SK-N-SH (cell line): ENCODE results near the gene APLP1. TPM values are rescaled to one million over a fixed set of nuclear protein-coding genes. Genes with fewer than 3 reads are reported as not detected.

Source experiments
- CTCF ChIA-PET: fragments of 300-600, 350-600 bp; formaldehyde crosslinking; extraction: SDS; loops from one replicate; lab custom pipeline; 2021; lab: Yijun Ruan, JAX
- POLR2A ChIA-PET: fragments of 350-600 bp; sonication (Branson Sonifier 250); formaldehyde crosslinking; extraction: SDS; loops from one replicate; lab custom pipeline; 2020; ENCODE audit warnings: antibody characterized with exemption, inconsistent platforms; lab: Yijun Ruan, JAX
- DNase-seq: peaks from one replicate; pipeline ENCODE4 v3.0.0; 2012
- H2AFZ ChIP-seq: fragments of 200-600 bp; sonication (generic); 2 replicates; pipeline ENCODE4 v1.8.1; 2016; ENCODE audit warnings: antibody characterized with exemption, mild to moderate bottlenecking, low read depth
- H3F3A ChIP-seq: fragments of 200-600 bp; sonication (generic); replicated peaks from 2 replicates; pipeline ENCODE3; 2016; ENCODE audit warnings: antibody characterized with exemption, mild to moderate bottlenecking; ENCODE audit not compliant: insufficient read depth
- H3K27ac ChIP-seq, 2 experiments: fragments of 200-500 bp in 1 of 2; fragments of 200-600 bp in 1 of 2; sonication (Bioruptor generic) in 1 of 2; sonication (generic), shearing (Covaris generic) in 1 of 2; 2 replicates each; pipeline versions ENCODE4 v1.5.1 to v1.6.1; 2014 to 2016; ENCODE audit warnings: low read depth in 2 of 2, inconsistent platforms in 1 of 2, low read length in 1 of 2, mild to moderate bottlenecking in 1 of 2, mixed read lengths in 1 of 2
- H3K27me3 ChIP-seq: fragments of 200-600 bp; sonication (generic), shearing (Covaris generic); 2 replicates; pipeline ENCODE4 v1.6.1; 2016; ENCODE audit warnings: mixed run types; ENCODE audit not compliant: insufficient read depth
- H3K36me3 ChIP-seq, 2 experiments: fragments of 200-500 bp in 1 of 2; fragments of 200-600 bp in 1 of 2; sonication (Bioruptor generic) in 1 of 2; sonication (generic) in 1 of 2; replicated peaks in 1 of 2; 2 replicates each; pipeline versions ENCODE3 to v1.5.1; 2014 to 2016; ENCODE audit warnings: low read length in 1 of 2, mild to moderate bottlenecking in 1 of 2; ENCODE audit not compliant: insufficient read depth in 2 of 2, control insufficient read depth in 1 of 2
- H3K4me1 ChIP-seq, 2 experiments: fragments of 200-500 bp in 1 of 2; fragments of 200-600 bp in 1 of 2; sonication (Bioruptor generic) in 1 of 2; sonication (generic), shearing (Covaris generic) in 1 of 2; 2 replicates each; pipeline versions ENCODE4 v1.5.1 to v1.6.1; 2014 to 2016; ENCODE audit warnings: low read depth in 1 of 2, low read length in 1 of 2, mixed run types in 1 of 2; ENCODE audit not compliant: insufficient read depth in 2 of 2, control insufficient read depth in 1 of 2
- H3K4me2 ChIP-seq: fragments of 200-600 bp; sonication (generic), shearing (Covaris generic); 2 replicates; pipeline ENCODE4 v1.6.1; 2017; ENCODE audit warnings: mixed run types
- H3K4me3 ChIP-seq, 2 experiments: fragments of 200-500 bp in 1 of 2; fragments of 200-600 bp in 1 of 2; sonication (Bioruptor generic) in 1 of 2; sonication (generic), shearing (Covaris generic) in 1 of 2; 2 replicates each; pipeline versions ENCODE4 v1.5.1 to v1.8.1; 2014 to 2016; ENCODE audit warnings: low read depth in 2 of 2, inconsistent platforms in 1 of 2, low read length in 1 of 2, mild to moderate bottlenecking in 1 of 2, mixed read lengths in 1 of 2, moderate library complexity in 1 of 2
- H3K79me2 ChIP-seq: fragments of 200-600 bp; sonication (generic); 2 replicates; pipeline ENCODE4 v1.8.1; 2017; ENCODE audit warnings: mild to moderate bottlenecking; ENCODE audit not compliant: insufficient read depth
- H3K9ac ChIP-seq: fragments of 200-600 bp; sonication (generic); 2 replicates; pipeline ENCODE4 v1.6.1; 2017; ENCODE audit warnings: mixed run types
- H3K9me2 ChIP-seq: fragments of 200-600 bp; sonication (generic); 2 replicates; pipeline ENCODE4 v1.6.1; 2017; ENCODE audit warnings: mixed run types
- H3K9me3 ChIP-seq: fragments of 200-600 bp; sonication (generic); 2 replicates; pipeline ENCODE4 v1.6.1; 2017; ENCODE audit warnings: mixed run types, mild to moderate bottlenecking, moderate library complexity
- H4K20me1 ChIP-seq: fragments of 200-600 bp; sonication (generic); 2 replicates; pipeline ENCODE4 v1.6.1; 2017; ENCODE audit warnings: mild to moderate bottlenecking, mixed run types; ENCODE audit not compliant: insufficient read depth
- CHD2 ChIP-seq: fragments of 150-350 bp; IDR thresholded peaks from 2 replicates; pipeline ENCODE4 v1.6.1; 2018; ENCODE audit warnings: low read length; ENCODE audit not compliant: partially characterized antibody
- ELF1 ChIP-seq: IDR thresholded peaks from 2 replicates; pipeline ENCODE4 v1.4.0; 2012
- EP300 ChIP-seq, 2 experiments: IDR thresholded peaks; 2 replicates each; pipeline versions ENCODE4 v1.4.0 to v1.6.1; 2012; ENCODE audit warnings: borderline replicate concordance in 1 of 2, low read depth in 1 of 2, low read length in 1 of 2
- FOSL2 ChIP-seq: IDR thresholded peaks from 2 replicates; pipeline ENCODE4 v1.4.0; 2012; ENCODE audit warnings: low read depth, mild to moderate bottlenecking, moderate library complexity, borderline replicate concordance
- GABPA ChIP-seq: IDR thresholded peaks from 2 replicates; pipeline ENCODE4 v1.4.0; 2012; ENCODE audit warnings: low read depth, mild to moderate bottlenecking
- IRF3 ChIP-seq: fragments of 150-350 bp; IDR thresholded peaks from 2 replicates; pipeline ENCODE4 v1.6.1; 2016; ENCODE audit warnings: mild to moderate bottlenecking, low read depth, low read length
- JUND ChIP-seq: IDR thresholded peaks from 2 replicates; pipeline ENCODE4 v1.4.0; 2012
- MEF2A ChIP-seq: IDR thresholded peaks from 2 replicates; pipeline ENCODE4 v1.4.0; 2012; ENCODE audit warnings: low read depth, borderline replicate concordance
- MXI1 ChIP-seq: IDR thresholded peaks from 2 replicates; pipeline ENCODE4 v1.6.1; 2012; ENCODE audit warnings: mild to moderate bottlenecking, low read depth, low read length, improper control_type of control experiment
- NRF1 ChIP-seq: IDR thresholded peaks from 2 replicates; pipeline ENCODE4 v1.6.1; 2012; ENCODE audit warnings: low read depth, mild to moderate bottlenecking, low read length
- RAD21 ChIP-seq: IDR thresholded peaks from 2 replicates; pipeline ENCODE4 v1.6.1; 2012; ENCODE audit warnings: mild to moderate bottlenecking, low read length
- RFX5 ChIP-seq: IDR thresholded peaks from 2 replicates; pipeline ENCODE4 v1.6.1; 2012; ENCODE audit warnings: mild to moderate bottlenecking, improper control_type of control experiment, low read length
- SIN3A ChIP-seq: IDR thresholded peaks from 2 replicates; pipeline ENCODE4 v1.6.1; 2012; ENCODE audit warnings: low read depth, mild to moderate bottlenecking, low read length, moderate library complexity, borderline replicate concordance
- SMC3 ChIP-seq: IDR thresholded peaks from 2 replicates; pipeline ENCODE4 v1.6.1; 2012; ENCODE audit warnings: low read depth, low read length, improper control_type of control experiment
- TAF1 ChIP-seq: IDR thresholded peaks from 2 replicates; pipeline ENCODE4 v1.6.1; 2012; ENCODE audit warnings: low read depth, mild to moderate bottlenecking, low read length, moderate library complexity, borderline replicate concordance
- TCF12 ChIP-seq: IDR thresholded peaks from 2 replicates; pipeline ENCODE4 v1.4.0; 2012
- TEAD4 ChIP-seq: IDR thresholded peaks from 2 replicates; pipeline ENCODE4 v1.4.0; 2012; ENCODE audit warnings: mild to moderate bottlenecking, borderline replicate concordance; ENCODE audit not compliant: insufficient read depth
- USF1 ChIP-seq: IDR thresholded peaks from 2 replicates; pipeline ENCODE4 v1.4.0; 2012; ENCODE audit warnings: low read depth, borderline replicate concordance
- USF2 ChIP-seq: fragments of 150-350 bp; IDR thresholded peaks from 2 replicates; pipeline ENCODE4 v1.6.1; 2017; ENCODE audit warnings: antibody characterized with exemption, low read length, low read depth, borderline replicate concordance
- YY1 ChIP-seq: IDR thresholded peaks from 2 replicates; pipeline ENCODE4 v1.4.0; 2012; ENCODE audit warnings: low read depth, mild to moderate bottlenecking
- WGBS: methylation state at CpG from one replicate; pipeline ENCODE4 v1.1.6; 2017; ENCODE audit warnings: low lambda C conversion rate; 5-methylcytosine and 5-hydroxymethylcytosine counted together
- polyA plus RNA-seq, 3 experiments: library from polyadenylated mRNA; depleted of rRNA; stranded (reverse); fragments of >200 nt; gene quantifications; 2 replicates each; pipeline ENCODE4 v1.2.3, GENCODE V29; 2012
- TF ChIP-seq, protein P1 (sequence below): IDR thresholded peaks from 2 replicates; pipeline ENCODE4 v1.4.0; 2012; ENCODE audit warnings: low read depth, borderline replicate concordance
- TF ChIP-seq, protein P2 (sequence below): fragments of 200-600 bp; sonication (generic); IDR thresholded peaks from 2 replicates; pipeline ENCODE4 v1.6.1; 2017; ENCODE audit warnings: antibody characterized with exemption, mild to moderate bottlenecking, moderate library complexity

APLP1 gene
- polyA plus RNA-seq, 1 of the 3 experiments (the other 2 are of a cell fraction), result 66.7 TPM

GRCh38 chr19:35913589-35913988, 45.2 kb downstream of the APLP1 start:
- peaks cover 15% of the 10 kb centered on the region; the same call in 1 of the 2 replicates for H3K27me3 ChIP-seq
- WGBS, result 47% methylated on average over 7 of the region's 7 CpGs
- H3K9me3 ChIP-seq, result no peaks in the 10 kb centered on the region
- ChIA-PET CTCF (no interaction called here), POLR2A (no interaction called here)
- H3K4me3 ChIP-seq, result no peak overlapping the region
- no peaks in the 10 kb centered on the region for H3K9me2 ChIP-seq
- no peaks in the 10 kb centered on the region for H4K20me1 ChIP-seq
- DNase-seq, result no peak
- no peaks in the 10 kb centered on the region for H3F3A ChIP-seq
- H3K4me1 ChIP-seq, result no peaks in the 10 kb centered on the region
- no peak overlapping the region for H2AFZ ChIP-seq
- no peak overlapping the region for H3K27ac ChIP-seq
- TF ChIP-seq, protein P1, sequence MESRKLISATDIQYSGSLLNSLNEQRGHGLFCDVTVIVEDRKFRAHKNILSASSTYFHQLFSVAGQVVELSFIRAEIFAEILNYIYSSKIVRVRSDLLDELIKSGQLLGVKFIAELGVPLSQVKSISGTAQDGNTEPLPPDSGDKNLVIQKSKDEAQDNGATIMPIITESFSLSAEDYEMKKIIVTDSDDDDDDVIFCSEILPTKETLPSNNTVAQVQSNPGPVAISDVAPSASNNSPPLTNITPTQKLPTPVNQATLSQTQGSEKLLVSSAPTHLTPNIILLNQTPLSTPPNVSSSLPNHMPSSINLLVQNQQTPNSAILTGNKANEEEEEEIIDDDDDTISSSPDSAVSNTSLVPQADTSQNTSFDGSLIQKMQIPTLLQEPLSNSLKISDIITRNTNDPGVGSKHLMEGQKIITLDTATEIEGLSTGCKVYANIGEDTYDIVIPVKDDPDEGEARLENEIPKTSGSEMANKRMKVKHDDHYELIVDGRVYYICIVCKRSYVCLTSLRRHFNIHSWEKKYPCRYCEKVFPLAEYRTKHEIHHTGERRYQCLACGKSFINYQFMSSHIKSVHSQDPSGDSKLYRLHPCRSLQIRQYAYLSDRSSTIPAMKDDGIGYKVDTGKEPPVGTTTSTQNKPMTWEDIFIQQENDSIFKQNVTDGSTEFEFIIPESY, result no peak
- no peak for TF ChIP-seq GABPA
- no peak for TF ChIP-seq CHD2
- TF ChIP-seq SMC3, result no peak
- TF ChIP-seq TAF1, result no peak
- TF ChIP-seq MEF2A, result no peak
- TF ChIP-seq ELF1, result no peak
- TF ChIP-seq, protein P2, sequence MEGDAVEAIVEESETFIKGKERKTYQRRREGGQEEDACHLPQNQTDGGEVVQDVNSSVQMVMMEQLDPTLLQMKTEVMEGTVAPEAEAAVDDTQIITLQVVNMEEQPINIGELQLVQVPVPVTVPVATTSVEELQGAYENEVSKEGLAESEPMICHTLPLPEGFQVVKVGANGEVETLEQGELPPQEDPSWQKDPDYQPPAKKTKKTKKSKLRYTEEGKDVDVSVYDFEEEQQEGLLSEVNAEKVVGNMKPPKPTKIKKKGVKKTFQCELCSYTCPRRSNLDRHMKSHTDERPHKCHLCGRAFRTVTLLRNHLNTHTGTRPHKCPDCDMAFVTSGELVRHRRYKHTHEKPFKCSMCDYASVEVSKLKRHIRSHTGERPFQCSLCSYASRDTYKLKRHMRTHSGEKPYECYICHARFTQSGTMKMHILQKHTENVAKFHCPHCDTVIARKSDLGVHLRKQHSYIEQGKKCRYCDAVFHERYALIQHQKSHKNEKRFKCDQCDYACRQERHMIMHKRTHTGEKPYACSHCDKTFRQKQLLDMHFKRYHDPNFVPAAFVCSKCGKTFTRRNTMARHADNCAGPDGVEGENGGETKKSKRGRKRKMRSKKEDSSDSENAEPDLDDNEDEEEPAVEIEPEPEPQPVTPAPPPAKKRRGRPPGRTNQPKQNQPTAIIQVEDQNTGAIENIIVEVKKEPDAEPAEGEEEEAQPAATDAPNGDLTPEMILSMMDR, result no peak
- no peak for TF ChIP-seq RFX5
- TF ChIP-seq MXI1, result no peak
- TF ChIP-seq USF1, result no peak
- TF ChIP-seq TCF12, result no peak
- H3K4me2 ChIP-seq, result no peak overlapping the region
- no peaks in the 10 kb centered on the region for H3K79me2 ChIP-seq
- no peak overlapping the region for H3K9ac ChIP-seq
- H3K36me3 ChIP-seq, result no peaks in the 10 kb centered on the region

DNA sequence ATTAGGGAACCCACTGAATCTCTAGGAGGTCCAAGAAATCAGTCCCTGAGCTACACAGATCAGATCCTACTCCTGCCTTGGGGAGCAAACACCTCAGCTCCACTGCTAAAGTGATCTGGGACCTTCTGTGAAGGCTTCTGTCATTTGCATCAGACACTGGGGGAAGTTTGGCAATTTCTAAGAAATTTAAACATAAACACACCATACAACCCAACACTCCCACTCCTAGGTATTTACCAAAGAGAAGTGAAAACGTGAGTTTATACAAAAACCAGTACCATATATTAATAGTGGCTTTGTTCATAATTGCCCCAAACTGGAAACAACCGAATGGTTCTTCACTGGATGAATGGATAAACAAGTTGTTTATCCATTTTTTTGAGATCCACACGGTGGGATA, 47.1 kb downstream of the APLP1 start:
- Histone ChIP-seq H3K79me2 (no peaks in the 10 kb centered on the region), H3K27ac (no peak overlapping the region), H3K36me3 (no peaks in the 10 kb centered on the region), H3K4me2 (no peak overlapping the region), H3K27me3 (peaks cover 15% of the 10 kb centered on the region; the same call in 1 of the 2 replicates), H3F3A (no peaks in the 10 kb centered on the region), H2AFZ (no peak overlapping the region), H3K9me2 (no peaks in the 10 kb centered on the region), H3K4me3 (no peak overlapping the region), H3K9me3 (no peaks in the 10 kb centered on the region), H3K4me1 (no peaks in the 10 kb centered on the region), H4K20me1 (no peaks in the 10 kb centered on the region), H3K9ac (no peak overlapping the region)
- TF ChIP-seq USF2 (no peak), YY1 (no peak), ELF1 (no peak), RAD21 (no peak), SIN3A (no peak), USF1 (no peak), TEAD4 (no peak), FOSL2 (no peak), EP300 (IDR thresholded peaks at IDR 0.05; ENCODE audit: borderline replicate concordance in 1 of 2, low read depth in 1 of 2, low read length in 1 of 2) (no peak), JUND (no peak), IRF3 (no peak), NRF1 (no peak)
- POLR2A ChIA-PET, result interaction anchor here (0.7 kb wide), 1 partner anchor 212 kb away, joined by 7 read pairs; no protein-coding TSS in a partner anchor
- DNase-seq, result no peak
- 31% methylated on average over 3 of the region's 3 CpGs for WGBS
- CTCF ChIA-PET, result no interaction called here
